SU-DHL-6 (cell line): ENCODE data around the gene MYL10.

Experiments used
- CTCF ChIP-seq: fragments of 200-600 bp; sonication (generic); IDR thresholded peaks from one replicate; pipeline ENCODE4 v1.5.1; 2017; ENCODE audit warnings: antibody characterized with exemption, mild to moderate bottlenecking, low read length, moderate library complexity; ENCODE audit not compliant: insufficient read depth, poor library complexity, severe bottlenecking
- EZH2phosphoT487 ChIP-seq: fragments of 200-600 bp; sonication (generic), shearing (Covaris generic); conservative IDR thresholded peaks from 2 replicates; pipeline ENCODE4 v1.6.1; 2018; ENCODE audit warnings: mild to moderate bottlenecking, antibody characterized with exemption, low read length, moderate library complexity, mixed read lengths

- no peak for TF ChIP-seq CTCF
- TF ChIP-seq EZH2phosphoT487 = no peak
Observed at GRCh38 chr7:101593556-101593955, 35.5 kb downstream of the MYL10 start.
